SK-N-MC (cell line): Measurements from ENCODE around the gene SH3GL2.

Experiments
- FOXP2 ChIP-seq: optimal IDR thresholded peaks from 2 replicates; pipeline ENCODE3; 2011; ENCODE audit warnings: mild to moderate bottlenecking, moderate library complexity; ENCODE audit not compliant: insufficient read depth; ENCODE audit errors: extremely low read length, control extremely low read depth
- POLR2AphosphoS5 ChIP-seq: IDR thresholded peaks from 2 replicates; pipeline ENCODE4 v1.6.1; 2012; ENCODE audit warnings: mild to moderate bottlenecking, low read depth, low read length, borderline replicate concordance

DNA sequence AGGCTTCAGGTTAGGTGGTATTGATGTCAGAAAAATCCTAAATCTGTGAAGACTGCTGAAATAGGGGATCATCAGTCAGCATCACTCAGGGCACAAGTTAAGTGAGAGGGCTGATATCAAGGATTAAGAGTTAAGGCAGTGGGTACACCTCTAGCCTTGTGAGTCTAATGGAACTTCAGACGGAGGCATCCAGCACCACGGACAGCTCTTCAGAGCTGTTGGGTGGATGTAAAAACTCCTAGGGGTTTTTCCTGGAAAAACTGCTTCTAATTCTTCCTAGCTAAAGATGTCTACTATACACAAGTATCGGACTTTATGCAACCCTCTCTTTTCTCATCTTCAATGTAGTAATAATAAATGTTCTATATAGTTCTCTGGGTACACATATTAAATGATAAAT lies 165.9 kb downstream of the SH3GL2 start:
- TF ChIP-seq POLR2AphosphoS5 (no peak), FOXP2 (no peak)
